ENCODE data around the gene STARD5.

- TF ChIP-seq CTCF (conservative IDR thresholded peaks at IDR 0.05; ENCODE audit: low read length) (no peak), EZH2phosphoT487 (IDR thresholded peaks at IDR 0.05; ENCODE audit: borderline replicate concordance) (no peak)
These were observed 58.5 kb downstream of the STARD5 start for GRCh38 chr15:81265256-81265943.
